Measurements from ENCODE around the gene IMP4.

The IMP4 gene

DNA sequence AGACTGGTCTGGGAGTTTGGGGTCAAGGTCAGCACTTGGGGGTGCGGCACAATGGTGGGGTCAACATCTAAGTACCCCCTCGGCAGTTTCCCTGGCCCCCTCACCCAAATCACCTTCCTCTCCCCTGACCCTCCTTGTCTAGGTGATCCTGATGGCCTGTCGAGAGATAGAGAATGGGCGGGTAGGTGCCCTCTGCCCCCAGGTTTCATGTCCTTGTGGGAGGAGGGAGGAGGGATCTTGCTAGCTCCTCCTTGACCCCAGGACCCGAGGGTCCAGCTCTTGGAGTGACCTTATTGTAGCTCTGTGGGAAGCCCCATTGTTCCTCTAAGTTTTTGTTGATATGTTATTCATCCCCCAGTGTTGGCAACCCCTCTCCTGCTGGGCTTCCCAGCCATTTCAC, 16.8 kb downstream of the IMP4 start:
- TF ChIP-seq, protein P1, sequence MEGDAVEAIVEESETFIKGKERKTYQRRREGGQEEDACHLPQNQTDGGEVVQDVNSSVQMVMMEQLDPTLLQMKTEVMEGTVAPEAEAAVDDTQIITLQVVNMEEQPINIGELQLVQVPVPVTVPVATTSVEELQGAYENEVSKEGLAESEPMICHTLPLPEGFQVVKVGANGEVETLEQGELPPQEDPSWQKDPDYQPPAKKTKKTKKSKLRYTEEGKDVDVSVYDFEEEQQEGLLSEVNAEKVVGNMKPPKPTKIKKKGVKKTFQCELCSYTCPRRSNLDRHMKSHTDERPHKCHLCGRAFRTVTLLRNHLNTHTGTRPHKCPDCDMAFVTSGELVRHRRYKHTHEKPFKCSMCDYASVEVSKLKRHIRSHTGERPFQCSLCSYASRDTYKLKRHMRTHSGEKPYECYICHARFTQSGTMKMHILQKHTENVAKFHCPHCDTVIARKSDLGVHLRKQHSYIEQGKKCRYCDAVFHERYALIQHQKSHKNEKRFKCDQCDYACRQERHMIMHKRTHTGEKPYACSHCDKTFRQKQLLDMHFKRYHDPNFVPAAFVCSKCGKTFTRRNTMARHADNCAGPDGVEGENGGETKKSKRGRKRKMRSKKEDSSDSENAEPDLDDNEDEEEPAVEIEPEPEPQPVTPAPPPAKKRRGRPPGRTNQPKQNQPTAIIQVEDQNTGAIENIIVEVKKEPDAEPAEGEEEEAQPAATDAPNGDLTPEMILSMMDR (conservative IDR thresholded peaks at IDR 0.05; ENCODE audit: low read depth, low read length), result no peak
- H3K9ac ChIP-seq, result no peak overlapping the region

DNA sequence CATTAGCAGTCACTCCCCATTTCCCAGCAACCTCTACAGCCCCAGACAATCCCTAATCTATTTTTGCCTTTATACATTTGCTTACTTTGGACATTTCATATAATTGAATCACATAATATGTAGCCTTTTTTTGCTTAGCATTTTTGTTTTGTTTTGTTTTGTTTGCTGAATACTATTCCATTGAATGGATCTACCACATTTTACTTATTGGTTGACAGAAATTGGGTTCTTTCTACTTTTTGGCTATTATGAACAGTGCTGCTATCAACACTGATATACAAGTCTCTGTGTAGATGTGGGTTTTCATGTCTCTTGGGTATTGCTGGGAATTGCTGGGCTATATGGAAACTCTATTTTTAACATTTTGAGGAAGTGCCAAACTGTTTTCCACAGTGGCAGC, 20.8 kb downstream of the IMP4 start:
- Histone ChIP-seq H3K4me3 (IDR thresholded peaks at IDR 0.05; ENCODE audit: insufficient read depth, low read depth, low read length) (no peak overlapping the region), H3K9ac (no peak overlapping the region), H3K36me3 (ENCODE audit: insufficient read depth) (no peaks in the 10 kb centered on the region), H3K79me2 (ENCODE audit: insufficient read depth, low read depth) (no peaks in the 10 kb centered on the region), H3K27ac (no peak overlapping the region), H3K4me2 (no peak overlapping the region), H3K27me3 (ENCODE audit: insufficient read depth, low read depth) (no peaks in the 10 kb centered on the region), H3K4me1 (ENCODE audit: low read depth, poor library complexity, severe bottlenecking) (no peaks in the 10 kb centered on the region), H4K20me1 (ENCODE audit: insufficient read depth) (no peaks in the 10 kb centered on the region), H2AFZ (ENCODE audit: low read depth) (no peak overlapping the region)
- TF ChIP-seq, protein P1 (conservative IDR thresholded peaks at IDR 0.05; ENCODE audit: low read depth, low read length), result no peak

More for the DNA sequence above, 16.8 kb downstream of the IMP4 start:
- Histone ChIP-seq H3K36me3 (ENCODE audit: insufficient read depth) (no peaks in the 10 kb centered on the region), H3K79me2 (ENCODE audit: insufficient read depth, low read depth) (no peaks in the 10 kb centered on the region), H3K4me1 (ENCODE audit: low read depth, poor library complexity, severe bottlenecking) (no peaks in the 10 kb centered on the region), H3K4me3 (IDR thresholded peaks at IDR 0.05; ENCODE audit: insufficient read depth, low read depth, low read length) (no peak overlapping the region), H2AFZ (ENCODE audit: low read depth) (no peak overlapping the region), H3K27me3 (ENCODE audit: insufficient read depth, low read depth) (no peaks in the 10 kb centered on the region), H3K27ac (no peak overlapping the region), H4K20me1 (ENCODE audit: insufficient read depth) (no peaks in the 10 kb centered on the region), H3K4me2 (no peak overlapping the region)

- Histone ChIP-seq H3K4me1 (ENCODE audit: low read depth, poor library complexity, severe bottlenecking) (no peaks in the 10 kb centered on the region), H3K79me2 (ENCODE audit: insufficient read depth, low read depth) (no peaks in the 10 kb centered on the region), H3K27ac (no peak overlapping the region), H3K4me2 (no peak overlapping the region), H3K27me3 (ENCODE audit: insufficient read depth, low read depth) (no peaks in the 10 kb centered on the region), H2AFZ (ENCODE audit: low read depth) (no peak overlapping the region), H3K36me3 (ENCODE audit: insufficient read depth) (no peaks in the 10 kb centered on the region), H3K4me3 (IDR thresholded peaks at IDR 0.05; ENCODE audit: insufficient read depth, low read depth, low read length) (no peak overlapping the region), H4K20me1 (ENCODE audit: insufficient read depth) (no peaks in the 10 kb centered on the region), H3K9ac (no peak overlapping the region)
- TF ChIP-seq, protein P1 (conservative IDR thresholded peaks at IDR 0.05; ENCODE audit: low read depth, low read length), result no peak
Measured at GRCh38 chr2:130365075-130365474, 22.4 kb downstream of the IMP4 start.

- peaks cover 1% of the 10 kb centered on the region for H3K4me1 ChIP-seq (ENCODE audit: low read depth, poor library complexity, severe bottlenecking)
- no peak overlapping the region for H3K9ac ChIP-seq
- H3K4me3 ChIP-seq (IDR thresholded peaks at IDR 0.05; ENCODE audit: insufficient read depth, low read depth, low read length), result no peak overlapping the region
- no peaks in the 10 kb centered on the region for H3K36me3 ChIP-seq (ENCODE audit: insufficient read depth)
- H3K27me3 ChIP-seq (ENCODE audit: insufficient read depth, low read depth), result no peaks in the 10 kb centered on the region
- no peak overlapping the region for H3K27ac ChIP-seq
- peaks cover under 1% of the 10 kb centered on the region; the same call in 1 of the 2 replicates for H3K79me2 ChIP-seq (ENCODE audit: insufficient read depth, low read depth)
- H2AFZ ChIP-seq (ENCODE audit: low read depth), result no peak overlapping the region
- no peaks in the 10 kb centered on the region for H4K20me1 ChIP-seq (ENCODE audit: insufficient read depth)
- TF ChIP-seq, protein P1 (conservative IDR thresholded peaks at IDR 0.05; ENCODE audit: low read depth, low read length), result no peak
- H3K4me2 ChIP-seq, result no peak overlapping the region
Measured at GRCh38 chr2:130365963-130366362, 23.3 kb downstream of the IMP4 start.
